Erythroblast (primary cell): Measurements from ENCODE around the gene BICC1.

Experiments
- DNase-seq, 2 experiments: peaks; one replicate each; lab custom pipeline; 2025; lab: John Stamatoyannopoulos, UW
- GATA1 ChIP-seq: IDR thresholded peaks from 2 replicates; pipeline ENCODE4 v1.6.1; 2011; ENCODE audit warnings: low read depth, mild to moderate bottlenecking, control low read depth, low read length, moderate library complexity
- POLR2A ChIP-seq: IDR thresholded peaks from 2 replicates; pipeline ENCODE4 v1.6.1; 2011; ENCODE audit warnings: mild to moderate bottlenecking, low read length

Gene BICC1

GRCh38 chr10:58742141-58742540 is 229.5 kb downstream of the BICC1 start:
- TF ChIP-seq GATA1, result no peak
- TF ChIP-seq POLR2A, result no peak

GRCh38 chr10:58743466-58744115 is 230.9 kb downstream of the BICC1 start:
- TF ChIP-seq GATA1, result no peak
- no peak for TF ChIP-seq POLR2A
- DNase-seq, result no peak

More at GRCh38 chr10:58742141-58742540, 229.5 kb downstream of the BICC1 start:
- DNase-seq, result no peak

- TF ChIP-seq POLR2A (no peak), GATA1 (no peak)
- DNase-seq, result no peak
Observed at GRCh38 chr10:58746474-58747185, 234.0 kb downstream of the BICC1 start.

- TF ChIP-seq POLR2A (no peak), GATA1 (no peak)
- no peak for DNase-seq
Observed at GRCh38 chr10:58747687-58748086, 235.0 kb downstream of the BICC1 start.

- no peak for DNase-seq
- TF ChIP-seq GATA1 (no peak), POLR2A (no peak)
Observed at GRCh38 chr10:58752665-58753064, 240.0 kb downstream of the BICC1 start.

- TF ChIP-seq GATA1, result no peak
- no peak for TF ChIP-seq POLR2A
- DNase-seq, result no peak
Observed at GRCh38 chr10:58753425-58753824, 240.8 kb downstream of the BICC1 start.

GRCh38 chr10:58754469-58755339 is 242.0 kb downstream of the BICC1 start:
- TF ChIP-seq POLR2A (no peak), GATA1 (no peak)

GRCh38 chr10:58755340-58755610 is 242.6 kb downstream of the BICC1 start:
- TF ChIP-seq GATA1 (no peak), POLR2A (no peak)
- no peak for DNase-seq

More at GRCh38 chr10:58754469-58755339, 242.0 kb downstream of the BICC1 start:
- no peak for DNase-seq

- TF ChIP-seq POLR2A (no peak), GATA1 (no peak)
- DNase-seq, result no peak
Observed at GRCh38 chr10:58755677-58756076, 243.0 kb downstream of the BICC1 start.

GRCh38 chr10:58756130-58756719 is 243.6 kb downstream of the BICC1 start:
- no peak for DNase-seq
- TF ChIP-seq GATA1, result no peak
- TF ChIP-seq POLR2A, result no peak

GRCh38 chr10:58757352-58758065 is 244.8 kb downstream of the BICC1 start:
- no peak for DNase-seq
- TF ChIP-seq GATA1, result no peak
- no peak for TF ChIP-seq POLR2A

- DNase-seq, result no peak
- TF ChIP-seq POLR2A (no peak), GATA1 (no peak)
Observed at GRCh38 chr10:58758321-58758720, 245.6 kb downstream of the BICC1 start.

GRCh38 chr10:58764087-58764747 is 251.5 kb downstream of the BICC1 start:
- no peak for TF ChIP-seq GATA1
- no peak for TF ChIP-seq POLR2A
- DNase-seq, result no peak
